Omental fat pad (tissue), 4 donors: ENCODE measurements around the gene RSPH9. TPM values are rescaled to one million over a fixed set of nuclear protein-coding genes. Genes with fewer than 3 reads are reported as not detected.
"Not testable (repeated sequence)": the region's sequence is repeated elsewhere in the genome, so short reads cannot be mapped to it uniquely, and the experiment has no call there.

Experiments used
- ATAC-seq: fragments of 150-250 bp; one replicate; pipeline ENCODE4 v1.9.1; 2016; ENCODE audit warnings: mild to moderate bottlenecking, moderate library complexity; ENCODE audit not compliant: low FRiP score
- DNase-seq: peaks from one replicate; pipeline ENCODE4 v3.0.0-alpha.2; 2019; ENCODE audit warnings: low spot score
- CTCF ChIP-seq, 3 donors: fragments of 450-650 bp; IDR thresholded peaks; one replicate each; pipeline ENCODE4 v1.5.1; 2016 to 2017; ENCODE audit warnings: antibody characterized with exemption in 3 of 3, mild to moderate bottlenecking in 3 of 3, moderate library complexity in 2 of 3
- total RNA-seq, 4 donors: library from RNA; depleted of rRNA; stranded (reverse); fragments of >200 nt; gene quantifications; one replicate each; pipeline ENCODE4 v1.1.0, GENCODE V29; 2016

RSPH9 gene
- total RNA-seq, 4 donors from 2014 or later, result 0.09 to 0.44 TPM; not detected in 2

GRCh38 chr6:43689421-43689820 is 44.6 kb downstream of the RSPH9 start:
- TF ChIP-seq CTCF (IDR thresholded peaks at IDR 0.05), result no peak
- ATAC-seq, result no peak

GRCh38 chr6:43695215-43695966 is 50.6 kb downstream of the RSPH9 start:
- DNase-seq (no peak), ATAC-seq (no peak)
- TF ChIP-seq CTCF (IDR thresholded peaks at IDR 0.05), result no peak

More at GRCh38 chr6:43689421-43689820, 44.6 kb downstream of the RSPH9 start:
- no peak for DNase-seq

GRCh38 chr6:43695967-43696291 is 51.1 kb downstream of the RSPH9 start:
- ATAC-seq, result no peak
- no peak for TF ChIP-seq CTCF (IDR thresholded peaks at IDR 0.05)
- DNase-seq, result no peak

- ATAC-seq, result no peak
- TF ChIP-seq CTCF (IDR thresholded peaks at IDR 0.05), result no peak
- DNase-seq, result no peak
Measured at GRCh38 chr6:43697421-43697820, 52.6 kb downstream of the RSPH9 start.

GRCh38 chr6:43698584-43699349 is 53.9 kb downstream of the RSPH9 start:
- DNase-seq (no peak), ATAC-seq (no peak)
- no peak for TF ChIP-seq CTCF (IDR thresholded peaks at IDR 0.05)

GRCh38 chr6:43699564-43700186 is 54.8 kb downstream of the RSPH9 start:
- no peak for ATAC-seq
- no peak for TF ChIP-seq CTCF (IDR thresholded peaks at IDR 0.05)
- DNase-seq, result no peak

- not testable (repeated sequence) for ATAC-seq, DNase-seq
Measured at GRCh38 chr6:43700939-43701560, 56.2 kb downstream of the RSPH9 start.
